GM23338 (cell line): ENCODE measurements around the gene EZH2. TPM values are rescaled to one million over a fixed set of nuclear protein-coding genes. Genes with fewer than 3 reads are reported as not detected.

ENCODE experiments used
- ATAC-seq: fragments of 200-7000 bp; cut with Tn5 transposase; 3 replicates; pipeline ENCODE4 v1.9.1; 2020
- DNase-seq: peaks from one replicate; pipeline ENCODE4 v3.0.0-alpha.2; 2015; ENCODE audit warnings: low spot score
- H2AFZ ChIP-seq: fragments of 200-600 bp; sonication (generic); 2 replicates; pipeline ENCODE4 v1.8.0; 2016; ENCODE audit warnings: antibody characterized with exemption, mild to moderate bottlenecking, moderate library complexity
- H3F3A ChIP-seq: fragments of 200-600 bp; sonication (generic); replicated peaks from 2 replicates; pipeline ENCODE4 v1.8.0; 2017; ENCODE audit warnings: antibody characterized with exemption, mixed run types, low read depth
- H3K27ac ChIP-seq: fragments of 200-600 bp; sonication (generic); 2 replicates; pipeline ENCODE4 v1.6.1; 2016; ENCODE audit warnings: low read depth
- H3K27me3 ChIP-seq: fragments of 200-600 bp; sonication (generic); 2 replicates; pipeline ENCODE4 v1.8.0; 2016; ENCODE audit warnings: mild to moderate bottlenecking, mixed run types, moderate library complexity; ENCODE audit not compliant: insufficient read depth
- H3K36me3 ChIP-seq: fragments of 200-600 bp; sonication (generic); 2 replicates; pipeline ENCODE4 v1.8.0; 2016; ENCODE audit warnings: mild to moderate bottlenecking; ENCODE audit not compliant: insufficient read depth
- H3K4me1 ChIP-seq: fragments of 200-600 bp; sonication (generic); 2 replicates; pipeline ENCODE4 v1.8.0; 2016; ENCODE audit warnings: mild to moderate bottlenecking, moderate library complexity; ENCODE audit not compliant: insufficient read depth
- H3K4me2 ChIP-seq: fragments of 200-600 bp; sonication (generic); 2 replicates; pipeline ENCODE4 v1.7.1; 2017; ENCODE audit warnings: mixed run types
- H3K4me3 ChIP-seq: fragments of 200-600 bp; sonication (generic); 2 replicates; pipeline ENCODE4 v1.6.1; 2016; ENCODE audit warnings: mixed run types
- H3K79me2 ChIP-seq: fragments of 200-600 bp; sonication (generic); replicated peaks from 2 replicates; pipeline ENCODE4 v1.8.0; 2017; ENCODE audit warnings: mild to moderate bottlenecking; ENCODE audit not compliant: insufficient read depth
- H3K9me2 ChIP-seq: fragments of 200-600 bp; sonication (generic); 2 replicates; pipeline ENCODE4 v1.8.0; 2017; ENCODE audit not compliant: insufficient read depth
- H4K20me1 ChIP-seq: fragments of 200-600 bp; sonication (generic); replicated peaks from 2 replicates; pipeline ENCODE4 v1.8.0; 2017; ENCODE audit warnings: mild to moderate bottlenecking; ENCODE audit not compliant: insufficient read depth
- H3K27ac Mint-ChIP-seq: 2 replicates; pipeline ENCODE4 v1.8.0; 2020; ENCODE audit warnings: inconsistent platforms, mild to moderate bottlenecking, moderate library complexity, mixed read lengths
- H3K27me3 Mint-ChIP-seq: 3 replicates; pipeline ENCODE4 v1.8.0; 2022; ENCODE audit warnings: low read depth, mild to moderate bottlenecking, moderate library complexity, mixed read lengths, inconsistent platforms; ENCODE audit not compliant: insufficient read depth, poor library complexity
- H3K36me3 Mint-ChIP-seq: 3 replicates; pipeline ENCODE4 v1.8.0; 2021; ENCODE audit warnings: low read depth, mild to moderate bottlenecking, inconsistent platforms, moderate library complexity, mixed read lengths
- H3K4me1 Mint-ChIP-seq: 3 replicates; pipeline ENCODE4 v1.8.0; 2020; ENCODE audit warnings: mild to moderate bottlenecking, inconsistent platforms, mixed read lengths
- H3K4me3 Mint-ChIP-seq: 3 replicates; pipeline ENCODE4 v1.8.0; 2021; ENCODE audit warnings: moderate library complexity, mild to moderate bottlenecking, inconsistent platforms, mixed read lengths
- H3K9me3 Mint-ChIP-seq: 3 replicates; pipeline ENCODE4 v1.8.0; 2020; ENCODE audit warnings: moderate library complexity, mild to moderate bottlenecking, inconsistent platforms, mixed read lengths
- CREB1 ChIP-seq: fragments of 250-450 bp; sonication (Bioruptor Pico); IDR thresholded peaks from 2 replicates; pipeline ENCODE4 v1.5.0; 2020; ENCODE audit warnings: low read depth, mild to moderate bottlenecking, moderate library complexity
- EZH2 ChIP-seq: fragments of 200-600 bp; sonication (generic); IDR thresholded peaks from one replicate; pipeline ENCODE4 v1.8.0; 2017; ENCODE audit warnings: antibody characterized with exemption, mild to moderate bottlenecking, low read depth; ENCODE audit not compliant: unreplicated experiment
- JUNB ChIP-seq: IDR thresholded peaks from one replicate; pipeline ENCODE4 v1.6.1; 2016; ENCODE audit warnings: antibody characterized with exemption; ENCODE audit not compliant: unreplicated experiment
- NANOG ChIP-seq: IDR thresholded peaks from 2 replicates; pipeline ENCODE4 v1.6.1; 2016; ENCODE audit warnings: antibody characterized with exemption, borderline replicate concordance
- STAT1 ChIP-seq: IDR thresholded peaks from one replicate; pipeline ENCODE4 v1.6.1; 2016; ENCODE audit warnings: antibody characterized with exemption; ENCODE audit not compliant: unreplicated experiment
- ZNF114 ChIP-seq: fragments of 250-450 bp; sonication (Bioruptor Pico); IDR thresholded peaks from 2 replicates; pipeline ENCODE4 v1.5.0; 2020; ENCODE audit warnings: mild to moderate bottlenecking, moderate library complexity
- ZNF331 ChIP-seq: fragments of 250-450 bp; sonication (Bioruptor Pico); IDR thresholded peaks from 2 replicates; pipeline ENCODE4 v1.5.0; 2020; ENCODE audit warnings: low read depth, mild to moderate bottlenecking, moderate library complexity
- polyA plus RNA-seq: library from polyadenylated mRNA; unstranded; fragments of >200 nt; fragmentation: Nextera tagmentation; extraction: Ambion mirVana; gene quantifications from 2 replicates; pipeline ENCODE4 v1.2.1, GENCODE V29; 2016
- total RNA-seq: library from RNA; depleted of rRNA; stranded (reverse); fragments of >200 nt; shearing (Covaris generic); gene quantifications from 2 replicates; pipeline ENCODE4 v1.2.3, GENCODE V29; 2014
- TF ChIP-seq, protein P1 (sequence below), 2 experiments: fragments of 200-600 bp in 1 of 2; sonication (generic) in 1 of 2; conservative IDR thresholded peaks; 2 replicates each; pipeline versions ENCODE4 v1.5.1 to v1.6.1; 2016 to 2017; ENCODE audit warnings: antibody characterized with exemption in 2 of 2, low read depth in 2 of 2, mild to moderate bottlenecking in 2 of 2, moderate library complexity in 1 of 2
- TF ChIP-seq, protein P2 (sequence below): IDR thresholded peaks from one replicate; pipeline ENCODE4 v1.6.1; 2018; ENCODE audit warnings: antibody characterized with exemption; ENCODE audit not compliant: unreplicated experiment
- TF ChIP-seq, protein P3 (sequence below): IDR thresholded peaks from 2 replicates; pipeline ENCODE4 v1.6.1; 2016; ENCODE audit warnings: antibody characterized with exemption

EZH2 gene
- total and polyA plus RNA-seq, 2 experiments from 2014 or later = 33.9 to 38.6 TPM

DNA sequence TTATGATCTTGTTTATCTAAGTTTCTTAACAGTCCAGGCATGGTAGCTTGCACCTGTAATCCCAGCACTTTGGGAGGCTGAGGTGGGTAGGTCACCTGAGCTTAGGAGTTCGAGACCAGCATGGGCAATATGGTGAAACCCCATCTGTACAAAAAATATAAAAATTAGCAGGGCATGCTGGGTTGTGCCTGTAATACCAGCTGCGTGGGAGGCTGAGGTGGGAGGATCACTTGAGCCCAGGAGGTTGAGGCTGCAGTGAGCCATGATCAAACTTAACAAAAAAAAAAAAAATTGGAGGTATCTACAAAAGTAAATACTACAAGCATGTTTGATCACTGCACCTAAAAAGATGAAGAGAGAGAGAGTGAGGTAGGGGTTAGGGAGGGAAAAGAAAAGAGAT lies 9.0 kb upstream of the EZH2 start:
- Mint-ChIP-seq H3K36me3 (no peaks in the 10 kb centered on the region), H3K27me3 (peaks cover 5% of the 10 kb centered on the region), H3K4me3 (no peak overlapping the region), H3K9me3 (no peaks in the 10 kb centered on the region), H3K27ac (no peak overlapping the region), H3K4me1 (no peaks in the 10 kb centered on the region)
- H2AFZ ChIP-seq = no peak overlapping the region
- no peak overlapping the region for H3K4me2 ChIP-seq
- DNase-seq (no peak), ATAC-seq (no peak)
- H3K27me3 ChIP-seq = no peaks in the 10 kb centered on the region
- TF ChIP-seq JUNB (no peak), EZH2 (no peak), ZNF331 (CRISPR knock-in tag) (no peak), ZNF114 (CRISPR knock-in tag) (no peak), NANOG (no peak), STAT1 (no peak), CREB1 (CRISPR knock-in tag) (no peak)
- TF ChIP-seq, protein P1, sequence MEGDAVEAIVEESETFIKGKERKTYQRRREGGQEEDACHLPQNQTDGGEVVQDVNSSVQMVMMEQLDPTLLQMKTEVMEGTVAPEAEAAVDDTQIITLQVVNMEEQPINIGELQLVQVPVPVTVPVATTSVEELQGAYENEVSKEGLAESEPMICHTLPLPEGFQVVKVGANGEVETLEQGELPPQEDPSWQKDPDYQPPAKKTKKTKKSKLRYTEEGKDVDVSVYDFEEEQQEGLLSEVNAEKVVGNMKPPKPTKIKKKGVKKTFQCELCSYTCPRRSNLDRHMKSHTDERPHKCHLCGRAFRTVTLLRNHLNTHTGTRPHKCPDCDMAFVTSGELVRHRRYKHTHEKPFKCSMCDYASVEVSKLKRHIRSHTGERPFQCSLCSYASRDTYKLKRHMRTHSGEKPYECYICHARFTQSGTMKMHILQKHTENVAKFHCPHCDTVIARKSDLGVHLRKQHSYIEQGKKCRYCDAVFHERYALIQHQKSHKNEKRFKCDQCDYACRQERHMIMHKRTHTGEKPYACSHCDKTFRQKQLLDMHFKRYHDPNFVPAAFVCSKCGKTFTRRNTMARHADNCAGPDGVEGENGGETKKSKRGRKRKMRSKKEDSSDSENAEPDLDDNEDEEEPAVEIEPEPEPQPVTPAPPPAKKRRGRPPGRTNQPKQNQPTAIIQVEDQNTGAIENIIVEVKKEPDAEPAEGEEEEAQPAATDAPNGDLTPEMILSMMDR (conservative IDR thresholded peaks at IDR 0.05; ENCODE audit: low read depth in 2 of 2) = no peak
- TF ChIP-seq, protein P2, sequence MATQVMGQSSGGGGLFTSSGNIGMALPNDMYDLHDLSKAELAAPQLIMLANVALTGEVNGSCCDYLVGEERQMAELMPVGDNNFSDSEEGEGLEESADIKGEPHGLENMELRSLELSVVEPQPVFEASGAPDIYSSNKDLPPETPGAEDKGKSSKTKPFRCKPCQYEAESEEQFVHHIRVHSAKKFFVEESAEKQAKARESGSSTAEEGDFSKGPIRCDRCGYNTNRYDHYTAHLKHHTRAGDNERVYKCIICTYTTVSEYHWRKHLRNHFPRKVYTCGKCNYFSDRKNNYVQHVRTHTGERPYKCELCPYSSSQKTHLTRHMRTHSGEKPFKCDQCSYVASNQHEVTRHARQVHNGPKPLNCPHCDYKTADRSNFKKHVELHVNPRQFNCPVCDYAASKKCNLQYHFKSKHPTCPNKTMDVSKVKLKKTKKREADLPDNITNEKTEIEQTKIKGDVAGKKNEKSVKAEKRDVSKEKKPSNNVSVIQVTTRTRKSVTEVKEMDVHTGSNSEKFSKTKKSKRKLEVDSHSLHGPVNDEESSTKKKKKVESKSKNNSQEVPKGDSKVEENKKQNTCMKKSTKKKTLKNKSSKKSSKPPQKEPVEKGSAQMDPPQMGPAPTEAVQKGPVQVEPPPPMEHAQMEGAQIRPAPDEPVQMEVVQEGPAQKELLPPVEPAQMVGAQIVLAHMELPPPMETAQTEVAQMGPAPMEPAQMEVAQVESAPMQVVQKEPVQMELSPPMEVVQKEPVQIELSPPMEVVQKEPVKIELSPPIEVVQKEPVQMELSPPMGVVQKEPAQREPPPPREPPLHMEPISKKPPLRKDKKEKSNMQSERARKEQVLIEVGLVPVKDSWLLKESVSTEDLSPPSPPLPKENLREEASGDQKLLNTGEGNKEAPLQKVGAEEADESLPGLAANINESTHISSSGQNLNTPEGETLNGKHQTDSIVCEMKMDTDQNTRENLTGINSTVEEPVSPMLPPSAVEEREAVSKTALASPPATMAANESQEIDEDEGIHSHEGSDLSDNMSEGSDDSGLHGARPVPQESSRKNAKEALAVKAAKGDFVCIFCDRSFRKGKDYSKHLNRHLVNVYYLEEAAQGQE = no peak
- TF ChIP-seq, protein P3, sequence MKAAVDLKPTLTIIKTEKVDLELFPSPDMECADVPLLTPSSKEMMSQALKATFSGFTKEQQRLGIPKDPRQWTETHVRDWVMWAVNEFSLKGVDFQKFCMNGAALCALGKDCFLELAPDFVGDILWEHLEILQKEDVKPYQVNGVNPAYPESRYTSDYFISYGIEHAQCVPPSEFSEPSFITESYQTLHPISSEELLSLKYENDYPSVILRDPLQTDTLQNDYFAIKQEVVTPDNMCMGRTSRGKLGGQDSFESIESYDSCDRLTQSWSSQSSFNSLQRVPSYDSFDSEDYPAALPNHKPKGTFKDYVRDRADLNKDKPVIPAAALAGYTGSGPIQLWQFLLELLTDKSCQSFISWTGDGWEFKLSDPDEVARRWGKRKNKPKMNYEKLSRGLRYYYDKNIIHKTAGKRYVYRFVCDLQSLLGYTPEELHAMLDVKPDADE = no peak
- no peak overlapping the region for H3K27ac ChIP-seq
- H3K4me1 ChIP-seq = no peaks in the 10 kb centered on the region
- H3K9me2 ChIP-seq = no peaks in the 10 kb centered on the region
- no peak overlapping the region for H3K4me3 ChIP-seq
- no peaks in the 10 kb centered on the region for H3F3A ChIP-seq
- H3K79me2 ChIP-seq = no peaks in the 10 kb centered on the region
- no peaks in the 10 kb centered on the region for H3K36me3 ChIP-seq
- H4K20me1 ChIP-seq = no peaks in the 10 kb centered on the region

GRCh38 chr7:148888300-148888699 lies 4.2 kb upstream of the EZH2 start:
- Histone ChIP-seq H4K20me1 (no peaks in the 10 kb centered on the region), H3K36me3 (no peaks in the 10 kb centered on the region), H3K9me2 (no peaks in the 10 kb centered on the region), H3K4me2 (no peak overlapping the region), H2AFZ (no peak overlapping the region), H3F3A (peaks cover 5% of the 10 kb centered on the region; the same call in 1 of the 2 replicates), H3K27ac (no peak overlapping the region), H3K27me3 (no peaks in the 10 kb centered on the region), H3K4me3 (no peak overlapping the region), H3K4me1 (no peaks in the 10 kb centered on the region), H3K79me2 (no peaks in the 10 kb centered on the region)
- no peak overlapping the region for H3K4me3 Mint-ChIP-seq
- ATAC-seq (no peak), DNase-seq (no peak)
- no peak overlapping the region for H3K27ac Mint-ChIP-seq
- H3K27me3 Mint-ChIP-seq = peaks cover 8% of the 10 kb centered on the region
- peaks cover 5% of the 10 kb centered on the region; the same call in 2 of the 3 replicates for H3K9me3 Mint-ChIP-seq
- H3K36me3 Mint-ChIP-seq = peaks cover 12% of the 10 kb centered on the region
- no peaks in the 10 kb centered on the region for H3K4me1 Mint-ChIP-seq
- no peak for TF ChIP-seq JUNB
- no peak for TF ChIP-seq CREB1 (CRISPR knock-in tag)
- TF ChIP-seq, protein P3 = no peak
- TF ChIP-seq ZNF114 (CRISPR knock-in tag) = no peak
